Stimulated activated CD8-positive, alpha-beta memory T cell treated with anti-CD3 and anti-CD28 coated beads, Interleukin-2, amount 100 ng/mL, for 48 hours (primary cell): ENCODE results near the gene SLC39A3.

Experiments
- DNase-seq, 2 donors: peaks; one replicate each; pipeline ENCODE4 v3.0.0-alpha.2; 2020; ENCODE audit warnings: low read depth in 2 of 2

The SLC39A3 gene

GRCh38 chr19:2739602-2740313 lies at the start of gene SLC39A3:
TSS of gene SLC39A3 (minus strand) at chr19:2740017. CDS start at chr19:2737257, 2,760 bp downstream.
- peak; percentile 97 to 99 for DNase-seq

- no peak for DNase-seq
Observed at GRCh38 chr19:2788237-2788636, 48.4 kb upstream of the SLC39A3 start.

GRCh38 chr19:2787115-2787514 lies 47.3 kb upstream of the SLC39A3 start:
- DNase-seq: no peak

GRCh38 chr19:2785244-2785997 lies 45.6 kb upstream of the SLC39A3 start, which contains the start of gene THOP1:
TSS of gene THOP1 (plus strand) at chr19:2785503. CDS start at chr19:2785663, 160 bp downstream.
- DNase-seq: peak; percentile 100

GRCh38 chr19:2783781-2784145 lies 43.9 kb upstream of the SLC39A3 start:
- no peak for DNase-seq

GRCh38 chr19:2782936-2783780 lies 43.3 kb upstream of the SLC39A3 start, which contains the start of gene SGTA:
TSS of gene SGTA (minus strand) at chr19:2783273. CDS start at chr19:2769068, 14,205 bp downstream.
- peak; percentile 91 to 95 for DNase-seq

GRCh38 chr19:2782329-2782935 lies 42.6 kb upstream of the SLC39A3 start:
- DNase-seq: no peak

GRCh38 chr19:2780284-2780683 lies 40.5 kb upstream of the SLC39A3 start:
- DNase-seq: no peak

- DNase-seq: no peak
Observed at GRCh38 chr19:2779121-2779740, 39.4 kb upstream of the SLC39A3 start.

GRCh38 chr19:2777952-2778683 lies 38.3 kb upstream of the SLC39A3 start:
- no peak for DNase-seq

- DNase-seq: peak; percentile 64 to 73
Observed at GRCh38 chr19:2775556-2776430, 36.0 kb upstream of the SLC39A3 start.

- no peak for DNase-seq
Observed at GRCh38 chr19:2774953-2775555, 35.2 kb upstream of the SLC39A3 start.

GRCh38 chr19:2774083-2774679 lies 34.4 kb upstream of the SLC39A3 start:
- no peak for DNase-seq

GRCh38 chr19:2771786-2772674 lies 32.2 kb upstream of the SLC39A3 start:
- DNase-seq: no peak

GRCh38 chr19:2770055-2771013 lies 30.5 kb upstream of the SLC39A3 start:
- DNase-seq: no peak

- no peak for DNase-seq
Observed at GRCh38 chr19:2769218-2769617, 29.4 kb upstream of the SLC39A3 start.
